Nephron progenitor cell (in vitro differentiated cells): ENCODE results near the gene PDE4B.

Experiments
- DNase-seq: peaks from one replicate; pipeline ENCODE4 v3.0.0; 2021
- H3K27ac Mint-ChIP-seq: 2 replicates; pipeline ENCODE4 v1.8.0; 2021; ENCODE audit warnings: mild to moderate bottlenecking, moderate library complexity, mixed read lengths
- H3K27me3 Mint-ChIP-seq: 2 replicates; pipeline ENCODE4 v1.8.0; 2021; ENCODE audit warnings: mild to moderate bottlenecking, low read depth, mixed read lengths; ENCODE audit not compliant: poor library complexity
- H3K36me3 Mint-ChIP-seq: 2 replicates; pipeline ENCODE4 v1.8.0; 2021; ENCODE audit warnings: low read depth, mixed read lengths
- H3K4me1 Mint-ChIP-seq: 2 replicates; pipeline ENCODE4 v1.8.0; 2021; ENCODE audit warnings: mixed read lengths
- H3K4me3 Mint-ChIP-seq: 2 replicates; pipeline ENCODE4 v1.8.0; 2021; ENCODE audit warnings: mild to moderate bottlenecking, moderate library complexity, mixed read lengths
- H3K9me3 Mint-ChIP-seq: 2 replicates; pipeline ENCODE4 v1.8.0; 2021; ENCODE audit warnings: mild to moderate bottlenecking, moderate library complexity, mixed read lengths
- TF ChIP-seq, protein P1 (sequence below): fragments of 200-600 bp; sonication (generic); IDR thresholded peaks from 2 replicates; pipeline ENCODE4 v1.5.0; 2021; ENCODE audit warnings: antibody characterized with exemption

The PDE4B gene

GRCh38 chr1:65817891-65818290 is 25.2 kb downstream of the PDE4B start:
- H3K36me3 Mint-ChIP-seq: no peaks in the 10 kb centered on the region

GRCh38 chr1:65818966-65819365 is 26.3 kb downstream of the PDE4B start:
- no peak for DNase-seq
- TF ChIP-seq, protein P1, sequence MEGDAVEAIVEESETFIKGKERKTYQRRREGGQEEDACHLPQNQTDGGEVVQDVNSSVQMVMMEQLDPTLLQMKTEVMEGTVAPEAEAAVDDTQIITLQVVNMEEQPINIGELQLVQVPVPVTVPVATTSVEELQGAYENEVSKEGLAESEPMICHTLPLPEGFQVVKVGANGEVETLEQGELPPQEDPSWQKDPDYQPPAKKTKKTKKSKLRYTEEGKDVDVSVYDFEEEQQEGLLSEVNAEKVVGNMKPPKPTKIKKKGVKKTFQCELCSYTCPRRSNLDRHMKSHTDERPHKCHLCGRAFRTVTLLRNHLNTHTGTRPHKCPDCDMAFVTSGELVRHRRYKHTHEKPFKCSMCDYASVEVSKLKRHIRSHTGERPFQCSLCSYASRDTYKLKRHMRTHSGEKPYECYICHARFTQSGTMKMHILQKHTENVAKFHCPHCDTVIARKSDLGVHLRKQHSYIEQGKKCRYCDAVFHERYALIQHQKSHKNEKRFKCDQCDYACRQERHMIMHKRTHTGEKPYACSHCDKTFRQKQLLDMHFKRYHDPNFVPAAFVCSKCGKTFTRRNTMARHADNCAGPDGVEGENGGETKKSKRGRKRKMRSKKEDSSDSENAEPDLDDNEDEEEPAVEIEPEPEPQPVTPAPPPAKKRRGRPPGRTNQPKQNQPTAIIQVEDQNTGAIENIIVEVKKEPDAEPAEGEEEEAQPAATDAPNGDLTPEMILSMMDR: no peak
- Mint-ChIP-seq H3K27me3 (peaks cover 8% of the 10 kb centered on the region), H3K4me3 (no peak overlapping the region), H3K4me1 (no peaks in the 10 kb centered on the region), H3K27ac (no peak overlapping the region), H3K36me3 (no peaks in the 10 kb centered on the region), H3K9me3 (no peaks in the 10 kb centered on the region)

More at GRCh38 chr1:65817891-65818290, 25.2 kb downstream of the PDE4B start:
- Mint-ChIP-seq H3K4me3 (no peak overlapping the region), H3K9me3 (no peaks in the 10 kb centered on the region), H3K27ac (no peak overlapping the region), H3K27me3 (peaks cover 6% of the 10 kb centered on the region), H3K4me1 (no peaks in the 10 kb centered on the region)
- TF ChIP-seq, protein P1: no peak
- no peak for DNase-seq

- no peaks in the 10 kb centered on the region for H3K4me1 Mint-ChIP-seq
- H3K27ac Mint-ChIP-seq: no peak overlapping the region
- TF ChIP-seq, protein P1: no peak
- no peaks in the 10 kb centered on the region for H3K36me3 Mint-ChIP-seq
- peaks cover 8% of the 10 kb centered on the region for H3K27me3 Mint-ChIP-seq
- no peak for DNase-seq
- no peaks in the 10 kb centered on the region for H3K9me3 Mint-ChIP-seq
- H3K4me3 Mint-ChIP-seq: no peak overlapping the region
These were observed 28.3 kb downstream of the PDE4B start for GRCh38 chr1:65820983-65821382.

DNA sequence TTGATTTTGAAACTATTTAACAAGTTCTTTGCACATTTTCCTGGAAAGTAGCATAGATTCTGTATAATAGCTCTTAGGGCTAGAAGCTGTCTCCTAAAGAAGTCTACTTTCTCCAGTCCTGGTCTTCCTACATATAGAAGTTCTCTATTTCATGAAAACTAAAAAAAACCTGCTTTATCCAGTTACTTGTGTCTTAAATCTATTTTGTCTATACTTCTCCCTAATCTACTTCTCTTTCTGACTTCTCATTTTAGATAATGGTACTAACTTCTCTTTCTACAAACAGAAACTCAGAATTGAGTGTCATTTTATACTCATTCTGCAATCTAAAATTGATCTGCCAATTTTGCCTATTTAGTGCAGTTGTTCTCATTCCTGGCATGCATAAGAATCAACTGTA is 28.7 kb downstream of the PDE4B start:
- H3K9me3 Mint-ChIP-seq: no peaks in the 10 kb centered on the region
- H3K36me3 Mint-ChIP-seq: no peaks in the 10 kb centered on the region
- H3K27me3 Mint-ChIP-seq: peaks cover 8% of the 10 kb centered on the region
- DNase-seq: no peak
- no peaks in the 10 kb centered on the region for H3K4me1 Mint-ChIP-seq
- TF ChIP-seq, protein P1: no peak
- H3K27ac Mint-ChIP-seq: no peak overlapping the region
- H3K4me3 Mint-ChIP-seq: no peak overlapping the region

DNA sequence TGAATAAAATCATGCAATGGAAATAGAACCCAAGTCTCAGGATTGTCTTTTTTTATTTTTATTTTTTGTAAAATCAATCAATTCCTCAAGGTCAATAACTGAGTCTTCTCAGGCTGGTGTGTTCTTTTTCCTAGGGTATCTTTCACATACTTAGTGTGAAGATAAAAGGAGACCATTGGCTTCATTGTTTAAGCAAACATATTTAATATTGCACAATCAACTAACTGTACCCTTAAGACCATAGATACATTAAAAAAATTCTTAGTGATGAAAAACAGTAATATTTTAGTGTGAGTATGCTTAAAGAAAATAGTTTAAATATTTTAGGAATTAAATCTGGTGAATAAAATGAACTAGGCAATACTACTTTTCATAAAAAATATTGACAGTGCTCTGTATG is 31.4 kb downstream of the PDE4B start:
- Mint-ChIP-seq H3K9me3 (no peaks in the 10 kb centered on the region), H3K36me3 (no peaks in the 10 kb centered on the region), H3K4me1 (no peaks in the 10 kb centered on the region), H3K27me3 (peaks cover 8% of the 10 kb centered on the region), H3K27ac (no peak overlapping the region), H3K4me3 (no peak overlapping the region)
- no peak for DNase-seq
- TF ChIP-seq, protein P1: no peak

DNA sequence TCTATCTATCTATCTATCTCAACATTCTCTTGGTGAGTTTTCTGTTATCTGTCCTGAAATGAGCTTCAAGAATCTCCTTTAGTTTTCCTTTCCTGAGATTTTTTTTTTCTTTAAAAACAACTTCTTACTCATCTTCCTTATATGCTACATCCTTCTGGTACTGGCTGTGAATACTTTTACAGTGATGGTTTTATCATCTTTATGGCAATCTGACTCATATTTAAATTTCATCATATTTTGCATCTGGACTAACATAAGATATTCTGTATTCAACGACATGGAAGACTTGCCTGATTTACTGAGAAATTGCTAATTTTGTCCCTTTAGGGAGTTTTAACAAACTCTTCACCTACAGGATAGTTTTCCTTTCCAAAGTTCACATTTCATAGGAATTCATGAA is 33.0 kb downstream of the PDE4B start:
- Mint-ChIP-seq H3K27me3 (peaks cover 4% of the 10 kb centered on the region), H3K36me3 (no peaks in the 10 kb centered on the region), H3K4me1 (no peaks in the 10 kb centered on the region), H3K27ac (no peak overlapping the region), H3K4me3 (no peak overlapping the region), H3K9me3 (no peaks in the 10 kb centered on the region)
- TF ChIP-seq, protein P1: no peak
- no peak for DNase-seq
